Measurements from ENCODE around the gene AGMO.

The AGMO gene

DNA sequence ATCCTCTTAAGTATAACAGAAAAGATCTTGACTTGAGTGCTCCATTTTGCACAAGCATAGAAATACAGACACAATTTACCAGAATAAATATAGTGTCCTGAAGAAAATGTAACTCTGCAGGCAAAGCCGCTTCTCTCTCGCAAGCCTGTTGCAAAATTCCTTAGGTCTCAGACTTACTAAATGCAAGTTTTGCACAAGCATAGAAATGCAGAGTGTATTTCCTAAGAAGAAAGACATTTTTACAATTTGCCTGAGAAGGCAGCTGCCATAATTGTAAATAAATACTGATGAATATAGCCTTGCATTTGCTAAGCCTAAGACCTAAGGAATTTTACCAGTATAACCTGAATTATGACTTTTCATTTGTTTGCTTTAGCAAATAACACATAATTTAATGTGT lies 67.1 kb downstream of the AGMO start:
- no peak for DNase-seq

DNA sequence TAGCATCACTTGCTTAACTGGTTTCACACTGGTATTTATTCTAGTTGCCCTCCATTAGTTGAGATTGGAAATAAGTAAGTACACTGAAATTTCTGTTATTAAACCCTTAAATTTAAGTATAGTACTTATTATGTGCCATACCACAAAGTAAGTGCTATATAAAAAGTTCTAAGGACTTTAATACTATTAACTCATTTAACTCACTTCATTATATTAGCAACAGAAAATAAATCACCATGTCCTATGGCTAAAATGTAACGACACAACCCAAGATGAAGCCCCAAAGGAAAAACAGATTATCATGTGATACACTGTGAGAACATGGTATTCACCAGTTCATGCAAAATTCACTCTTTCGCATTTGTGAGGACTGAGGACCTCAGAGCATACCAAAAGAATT lies 70.5 kb downstream of the AGMO start:
- DNase-seq, result no peak

DNA sequence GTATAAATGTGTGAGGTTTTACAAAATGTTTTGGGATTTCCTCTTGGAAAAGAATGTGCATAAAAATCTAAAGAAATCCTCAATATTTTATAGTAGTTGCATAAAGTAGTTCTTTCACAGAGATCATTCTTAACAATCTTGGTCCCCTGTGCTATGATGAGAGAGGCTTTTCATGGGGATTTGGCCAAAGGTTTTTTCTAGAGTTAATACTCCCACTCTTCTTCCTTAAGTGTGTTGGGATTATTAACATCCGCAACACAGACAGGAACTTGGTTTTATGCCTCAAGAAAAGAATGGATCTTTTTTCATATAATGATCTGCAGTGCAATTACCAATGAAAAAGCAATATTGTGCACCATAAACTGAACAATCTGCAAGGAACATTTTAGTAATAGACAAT lies 71.5 kb downstream of the AGMO start:
- DNase-seq, result no peak

DNA sequence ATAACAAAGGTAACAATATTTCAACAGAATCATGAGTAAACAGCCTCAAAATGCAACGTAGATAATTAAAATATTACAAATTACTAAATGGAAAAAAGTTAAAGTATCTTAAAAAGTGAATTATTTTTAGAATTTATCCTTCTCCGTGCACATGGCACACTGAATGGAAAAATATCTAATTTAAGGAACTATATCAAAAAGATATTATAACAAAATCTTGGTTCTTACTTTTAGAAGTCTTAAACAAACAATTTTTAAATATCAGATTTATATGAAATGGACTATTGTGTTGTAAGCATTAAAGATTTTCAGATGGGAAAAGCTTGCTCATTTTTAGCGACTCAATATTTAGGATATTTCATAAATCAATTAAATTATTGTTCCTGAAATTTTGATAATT lies 72.0 kb downstream of the AGMO start:
- DNase-seq, result no peak

DNA sequence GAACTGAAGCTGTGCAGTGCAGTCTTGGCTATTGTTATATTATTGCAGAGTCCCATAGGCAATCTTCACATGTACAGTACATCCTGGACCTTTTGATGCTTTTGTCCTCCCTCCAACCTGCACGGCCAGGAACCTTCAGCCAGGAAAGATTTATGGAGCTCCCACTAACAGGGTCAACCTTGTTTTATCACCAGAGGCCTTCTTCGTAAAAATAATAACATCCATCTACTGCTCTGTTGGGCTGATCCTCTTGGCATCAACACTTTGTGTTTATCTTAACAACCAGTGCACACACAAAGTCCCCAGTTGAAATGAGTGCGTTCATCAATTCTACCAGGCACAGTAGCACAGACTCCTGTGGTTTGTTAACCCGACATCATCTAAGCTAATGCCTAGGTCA lies 72.4 kb downstream of the AGMO start:
- no peak for DNase-seq

DNA sequence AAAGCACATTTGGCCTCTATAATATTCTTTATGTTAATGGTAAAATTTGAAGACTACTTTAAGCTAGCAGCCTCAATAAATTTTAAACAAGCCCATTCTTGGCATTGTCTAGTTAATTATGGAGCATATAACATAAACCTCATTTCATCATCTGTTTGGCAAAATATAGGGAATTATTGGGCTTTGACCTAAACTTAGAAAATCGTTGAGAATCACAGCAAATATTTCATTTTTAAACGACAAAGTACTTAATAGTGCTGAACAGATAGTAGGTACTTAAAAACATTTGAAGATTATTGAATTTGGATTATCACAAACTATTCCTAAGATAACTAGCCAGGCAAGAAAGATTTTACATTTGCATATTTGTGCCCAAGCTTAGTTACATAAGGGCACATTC lies 73.4 kb downstream of the AGMO start:
- DNase-seq, result no peak

DNA sequence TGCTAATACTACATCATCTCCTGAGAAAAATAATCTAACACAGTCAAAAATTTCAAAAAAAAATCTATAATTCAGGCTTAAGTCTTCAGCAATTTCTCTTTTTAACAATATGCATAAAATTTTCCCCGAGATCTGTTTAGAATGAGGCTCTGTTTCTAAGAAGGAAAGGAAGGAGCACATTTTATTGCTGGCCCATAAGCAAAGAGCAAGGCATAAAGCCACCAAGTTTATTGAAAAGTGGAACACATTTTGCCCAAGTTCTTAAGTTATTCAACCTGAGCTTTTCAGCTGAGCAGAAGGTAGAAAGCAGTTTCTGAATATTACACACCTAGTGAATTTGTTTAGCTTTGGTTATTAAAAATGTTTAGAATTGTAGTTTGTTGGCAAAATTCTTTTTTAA lies 73.9 kb downstream of the AGMO start:
- no peak for DNase-seq

DNA sequence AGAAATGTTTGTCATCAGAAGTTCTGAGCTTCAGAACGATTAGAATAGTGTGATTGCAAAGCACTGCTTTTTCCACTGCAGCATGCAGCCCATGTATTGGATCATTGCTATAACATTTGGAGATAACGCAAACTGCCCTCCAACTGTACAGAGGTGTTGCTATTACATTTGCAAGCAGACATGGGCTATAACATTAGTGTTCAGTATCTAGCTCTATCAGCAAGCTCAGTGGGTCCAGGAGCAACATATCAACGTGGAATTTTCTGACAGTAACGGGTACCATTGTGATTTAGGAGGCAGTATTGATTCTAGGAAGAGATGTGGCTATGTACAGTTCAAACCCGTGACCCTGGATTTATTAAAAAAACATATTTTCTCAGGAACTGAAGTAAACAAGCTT lies 75.8 kb downstream of the AGMO start:
- no peak for DNase-seq

DNA sequence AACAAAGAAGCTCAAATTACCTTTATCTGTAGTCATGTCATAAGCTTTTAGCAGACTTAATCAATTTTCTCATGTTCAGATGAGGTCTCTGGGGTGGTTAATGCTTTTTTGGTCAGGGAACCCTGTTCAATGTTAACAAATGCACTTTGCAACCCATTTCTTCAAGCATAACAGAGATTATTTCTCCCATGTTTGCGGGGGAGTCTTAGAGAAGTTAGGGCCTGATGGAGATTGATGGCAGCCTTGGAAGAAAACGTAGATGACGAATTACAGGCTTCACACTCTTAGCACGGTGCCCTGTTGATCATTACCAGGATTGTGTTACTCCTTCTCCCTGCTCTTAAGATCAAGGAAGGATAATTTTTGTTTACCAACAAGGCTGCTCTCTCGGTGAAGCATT lies 76.4 kb downstream of the AGMO start:
- DNase-seq, result no peak

DNA sequence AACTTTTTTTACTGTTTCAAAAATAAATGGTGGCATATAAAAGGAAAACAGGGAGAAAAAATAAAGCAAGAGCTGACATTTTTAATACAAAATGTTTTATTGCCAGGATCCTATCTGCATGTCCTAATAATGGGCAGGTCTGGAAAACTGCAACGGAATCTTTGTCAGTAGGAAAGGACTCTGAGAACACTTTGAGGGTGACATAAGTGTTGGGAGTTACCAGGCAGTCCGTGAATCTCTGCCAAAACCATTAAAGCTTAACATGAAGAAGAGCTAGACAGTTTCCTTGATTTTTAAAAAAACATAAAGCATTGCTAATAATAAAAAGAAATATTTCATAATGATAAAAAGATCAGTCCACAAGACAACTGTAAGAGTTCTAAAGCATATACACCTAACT lies 80.7 kb downstream of the AGMO start:
- no peak for DNase-seq

DNA sequence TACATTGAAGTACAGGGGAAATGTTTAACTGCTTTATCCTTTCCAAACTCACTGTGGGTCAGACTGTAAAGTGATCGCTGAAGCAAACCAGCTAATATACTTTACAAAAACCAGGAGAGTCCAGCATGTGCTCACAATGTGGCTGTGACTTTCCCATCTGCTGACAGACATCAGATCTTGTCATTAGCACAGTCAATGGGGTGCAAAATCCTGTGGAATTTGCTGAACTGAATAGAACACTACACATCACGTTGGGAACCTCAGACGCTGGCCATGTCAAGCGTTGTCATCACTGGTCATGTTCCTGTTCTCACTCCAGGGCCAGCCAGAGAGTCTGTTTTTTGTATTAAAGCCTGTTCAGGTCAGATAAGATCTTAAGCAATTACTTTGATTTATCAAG lies 83.4 kb downstream of the AGMO start:
- no peak for DNase-seq

DNA sequence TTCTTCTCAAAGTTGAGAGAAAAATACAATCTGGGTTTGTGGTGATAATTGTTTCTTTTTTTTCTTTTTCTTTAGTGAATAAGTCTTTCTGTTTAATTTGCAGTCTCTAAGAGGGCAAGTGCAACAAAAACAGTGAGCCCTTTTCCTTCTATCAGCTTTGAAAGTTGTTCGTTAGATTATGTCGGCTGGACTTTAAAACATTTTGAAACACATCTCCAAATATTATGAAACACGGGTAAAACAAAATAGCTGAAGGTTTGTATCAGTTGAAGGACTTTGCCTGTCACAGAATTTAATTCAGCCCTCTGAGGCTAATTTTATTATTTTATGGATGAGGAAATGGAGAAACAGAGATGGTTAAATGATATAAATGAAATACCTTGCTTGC lies 85.3 kb downstream of the AGMO start:
- DNase-seq, result no peak

DNA sequence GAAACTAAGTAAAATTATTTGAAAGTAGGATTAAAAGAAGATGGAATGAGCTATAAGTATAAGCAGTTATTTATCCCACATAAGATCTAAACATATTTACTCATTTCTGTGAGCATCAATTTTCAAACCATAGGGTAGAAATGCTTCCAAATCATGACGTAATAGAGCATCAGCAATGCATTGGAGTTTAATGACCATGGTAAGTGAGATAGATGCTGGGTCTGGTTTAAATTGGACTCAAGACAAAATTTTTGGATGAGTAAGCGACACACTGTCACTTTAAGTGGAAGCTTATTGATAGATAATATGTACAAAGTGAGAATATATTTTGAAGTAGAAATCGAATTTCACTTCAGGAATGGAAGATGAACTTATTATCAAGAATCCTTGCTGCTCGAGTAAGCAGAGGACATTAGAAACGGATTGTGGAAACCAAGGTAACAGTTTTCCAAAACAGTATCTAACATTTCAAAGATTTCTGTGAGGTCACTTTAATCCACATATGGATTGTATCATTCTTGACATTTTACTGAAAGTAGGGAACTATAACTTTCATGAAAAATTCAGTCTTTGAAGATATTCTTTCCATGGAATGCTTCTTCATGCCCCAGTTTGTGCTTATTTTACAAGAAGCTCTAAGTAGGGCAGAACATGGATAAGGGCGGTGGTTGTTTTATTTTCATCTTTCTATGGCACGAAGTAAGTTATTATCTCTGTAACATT lies 85.8 kb downstream of the AGMO start:
- DNase-seq, result no peak

DNA sequence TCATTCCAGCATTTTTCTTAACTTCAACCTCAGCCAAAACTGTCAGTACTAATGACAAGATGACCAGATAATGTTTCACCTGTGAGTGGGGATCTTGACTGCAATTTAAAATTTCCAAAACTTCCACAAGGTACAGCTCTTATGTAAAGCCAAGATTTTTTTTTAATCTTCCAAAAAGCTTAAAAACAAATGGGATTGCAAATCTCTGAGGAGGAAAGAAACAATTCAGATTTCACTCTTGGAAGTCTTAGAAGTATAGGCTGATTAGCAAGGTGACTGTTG lies 90.2 kb downstream of the AGMO start:
- no peak for DNase-seq

DNA sequence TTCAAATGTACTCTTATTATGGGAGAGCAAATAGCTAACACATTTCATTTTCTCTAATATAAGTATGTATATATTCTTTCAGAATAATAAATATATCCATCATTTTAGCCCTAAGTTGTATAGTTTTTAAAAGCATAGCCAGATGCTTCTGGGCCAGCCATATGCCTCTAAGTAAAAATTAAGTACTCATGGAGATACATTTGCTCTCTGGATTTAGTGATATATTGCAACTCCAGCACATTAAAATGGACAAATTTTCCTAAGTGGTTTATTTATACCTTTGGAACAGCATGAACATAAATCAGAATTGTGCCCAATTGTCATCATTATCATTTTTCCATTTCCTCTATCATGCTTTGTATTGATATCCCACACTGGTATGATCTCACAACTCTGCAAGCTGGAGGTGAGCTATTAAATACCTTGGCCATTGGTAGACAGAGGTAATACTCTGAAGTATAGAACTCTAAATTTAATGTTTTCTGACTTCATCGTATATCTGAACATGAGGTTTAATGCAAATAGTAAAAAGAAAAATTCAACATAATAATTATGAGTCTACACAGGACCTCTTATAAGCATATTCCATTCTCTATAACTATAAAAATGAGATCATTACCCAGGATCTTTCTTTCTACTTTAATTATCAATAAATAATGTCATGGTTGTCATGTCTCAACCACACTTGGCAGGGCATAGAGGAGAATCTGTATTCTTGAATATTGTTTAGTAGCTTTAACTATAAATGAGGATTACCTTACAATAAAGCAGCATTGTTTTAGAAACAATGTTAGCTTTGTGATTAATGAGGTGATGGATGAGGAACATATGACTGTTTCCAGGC lies 90.8 kb downstream of the AGMO start:
- DNase-seq, result no peak

DNA sequence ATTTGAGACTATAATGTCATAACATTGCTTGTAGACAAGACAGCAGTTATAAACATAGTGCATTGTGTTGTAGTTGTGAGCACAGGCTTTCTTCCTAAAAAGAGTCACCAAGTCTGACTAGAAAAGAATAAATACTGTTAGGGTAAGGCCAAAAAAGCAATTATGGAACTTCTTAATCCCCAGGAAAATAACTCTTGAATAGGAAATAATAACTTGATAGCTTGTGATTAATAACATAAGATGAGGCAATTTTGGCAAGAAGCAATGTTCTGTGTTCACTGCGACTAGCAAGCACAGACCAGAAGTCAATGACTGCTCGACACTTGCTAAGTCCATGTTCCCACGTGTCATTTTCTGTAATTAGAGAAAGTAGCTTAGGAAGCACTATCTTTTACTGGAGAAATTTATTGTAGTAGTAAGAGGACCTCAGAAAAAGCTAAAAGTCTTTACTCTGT lies 97.1 kb downstream of the AGMO start:
- DNase-seq, result no peak

DNA sequence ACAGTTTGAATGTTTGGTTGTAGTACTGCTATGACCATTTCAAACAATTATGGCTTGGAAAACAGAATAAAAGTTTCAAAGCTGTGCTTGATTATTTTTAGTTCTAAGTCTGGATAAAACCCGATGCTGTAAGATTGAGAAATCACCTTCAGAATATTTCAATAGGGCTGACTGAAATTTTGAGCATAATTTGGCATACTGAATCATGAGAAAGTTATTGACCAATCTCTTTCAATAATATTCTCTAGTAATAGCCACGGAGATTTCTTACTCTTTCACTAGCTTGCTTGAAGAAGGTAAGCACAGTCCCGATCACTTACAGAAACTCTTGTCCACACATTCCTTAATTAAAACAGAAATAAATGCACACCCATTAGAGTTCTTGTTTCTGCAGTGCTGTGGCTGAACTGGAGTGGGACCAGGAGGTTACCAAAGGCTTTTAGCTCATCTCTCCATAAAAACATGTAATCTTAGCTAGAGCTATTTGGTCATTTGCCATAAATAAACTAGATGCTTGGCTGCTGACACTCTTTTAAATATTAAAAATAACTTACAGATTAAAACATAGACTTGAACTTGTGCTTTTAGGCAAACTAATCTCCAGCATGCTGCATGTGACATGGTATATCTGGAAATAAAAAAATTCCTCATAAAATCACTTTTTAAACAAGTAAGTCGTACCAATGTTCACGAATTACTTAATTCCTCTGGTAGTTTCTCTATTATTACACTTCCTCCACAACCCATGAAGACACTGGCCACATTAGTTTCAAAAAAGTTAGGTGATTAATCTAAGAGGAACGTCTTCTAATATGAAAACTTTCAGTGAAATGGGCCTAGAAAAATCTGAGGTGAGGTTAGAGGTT lies 97.8 kb downstream of the AGMO start:
- DNase-seq, result no peak

DNA sequence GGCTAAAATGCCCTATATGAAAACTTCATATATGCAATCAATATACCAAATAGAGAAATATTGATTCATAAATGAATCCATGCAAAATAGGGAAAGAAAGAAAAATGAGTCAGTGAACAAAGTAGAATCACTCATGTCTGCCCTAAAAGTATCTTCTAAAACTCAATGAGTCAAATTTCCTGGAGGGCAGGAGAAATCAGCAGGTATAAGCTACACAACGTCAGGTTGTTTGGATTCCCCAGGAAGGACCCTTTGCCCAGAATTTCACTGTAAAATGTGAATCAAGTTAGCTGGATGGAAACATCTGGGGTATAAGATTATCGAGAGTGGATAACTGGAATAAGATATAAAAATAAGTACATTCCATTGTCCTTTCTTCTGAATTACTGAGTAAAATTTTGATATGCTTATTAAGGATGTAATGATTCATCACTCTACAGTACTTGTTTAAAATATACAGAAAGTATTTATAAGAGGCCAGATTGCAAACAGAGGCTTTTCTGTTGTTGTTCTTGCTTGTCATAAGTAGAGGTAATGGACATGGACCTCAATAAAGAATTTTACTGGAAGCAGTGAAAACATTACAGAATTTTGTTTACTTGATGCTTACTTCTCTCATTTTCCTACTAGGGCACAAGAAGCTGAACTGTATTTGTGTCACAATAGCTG lies 99.0 kb downstream of the AGMO start:
- DNase-seq, result no peak

DNA sequence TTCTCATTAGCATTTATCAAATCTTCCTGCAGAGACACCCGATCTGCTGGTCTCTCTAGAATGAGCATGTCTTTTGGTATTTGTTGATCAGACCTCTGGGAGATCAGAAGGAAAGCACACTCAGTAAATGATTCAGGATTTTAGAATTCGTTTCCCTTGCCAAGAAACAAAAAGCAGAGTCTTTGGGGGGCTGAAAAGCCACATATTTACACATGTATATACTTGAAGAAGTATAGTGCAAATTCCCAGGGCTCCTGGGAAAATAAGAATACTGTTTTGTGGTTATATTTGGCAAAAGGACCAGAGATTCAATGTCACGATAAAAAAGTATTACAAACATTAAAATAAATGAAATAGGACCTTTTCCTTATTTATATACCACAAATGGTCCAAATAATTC lies 100.2 kb downstream of the AGMO start:
- DNase-seq, result no peak

DNA sequence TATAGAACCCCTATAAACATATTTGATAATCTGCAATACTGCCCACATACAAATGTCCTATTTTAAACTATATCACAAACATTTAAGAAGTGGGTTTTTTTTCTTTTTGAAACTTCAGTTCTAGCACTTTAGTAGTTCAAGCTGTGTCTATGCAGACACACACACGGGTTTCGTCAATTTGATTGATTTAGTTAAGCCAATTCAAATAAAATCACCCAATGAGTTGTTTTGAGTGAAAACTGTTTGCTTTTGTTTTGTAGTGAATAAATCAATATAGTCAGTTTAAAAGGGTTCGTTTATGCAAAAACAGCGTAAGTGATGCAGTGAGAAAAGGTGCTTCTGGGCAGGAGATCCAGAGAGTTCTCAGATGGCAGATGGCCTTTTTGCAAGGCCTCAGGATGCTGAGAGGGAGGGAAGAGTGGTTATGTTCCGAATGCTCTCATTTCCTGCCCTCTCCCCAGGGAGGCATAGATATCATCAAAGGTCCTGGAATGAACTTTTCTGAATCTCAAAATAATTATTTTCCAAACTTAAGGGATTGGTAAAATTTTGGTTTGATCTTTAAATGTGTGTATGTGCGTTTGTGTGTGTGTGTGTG lies 102.7 kb downstream of the AGMO start:
- DNase-seq, result no peak

DNA sequence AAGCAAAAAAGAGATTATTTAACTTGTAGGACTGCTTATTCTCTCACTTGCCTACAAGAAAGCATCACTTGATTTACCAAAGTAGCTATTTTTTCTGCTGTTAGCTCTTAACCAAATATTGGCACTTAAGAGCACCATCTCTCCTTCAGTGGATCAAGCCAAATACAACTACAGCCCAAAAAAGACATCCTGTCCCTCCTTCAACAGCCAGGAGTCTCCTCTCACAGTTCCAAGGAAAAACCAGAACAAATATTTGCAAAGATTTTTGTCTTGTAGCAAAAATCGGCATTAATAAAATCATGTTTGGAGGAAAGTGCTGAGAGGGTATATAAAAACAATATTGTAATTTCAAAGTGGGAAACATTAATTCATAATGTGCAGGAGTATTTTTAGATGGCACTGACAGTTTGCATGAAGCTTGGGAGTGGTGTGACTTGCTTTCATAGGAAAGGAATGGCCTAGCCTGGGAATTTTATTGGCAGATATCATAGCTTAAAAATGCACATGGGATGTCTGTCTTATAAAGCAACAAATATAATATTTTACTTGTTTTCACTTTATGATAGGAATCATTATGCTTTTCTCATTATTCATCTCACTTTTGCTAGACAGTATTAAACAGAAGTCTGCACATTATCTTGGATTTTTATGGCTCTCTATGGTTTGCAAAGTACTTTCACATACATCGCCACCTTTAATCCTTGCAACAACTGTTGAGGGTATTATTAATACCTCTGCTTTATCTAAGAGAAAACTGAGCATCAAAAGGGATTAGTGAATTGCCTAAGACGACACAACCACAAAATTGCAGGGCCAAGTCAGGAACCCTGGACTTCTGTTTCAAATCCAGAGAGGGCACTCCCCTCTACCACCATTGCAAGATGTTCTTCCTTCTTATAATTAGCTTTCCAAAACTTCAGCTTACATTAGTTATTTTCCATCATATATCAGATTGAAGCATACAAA lies 103.5 kb downstream of the AGMO start:
- DNase-seq, result no peak

DNA sequence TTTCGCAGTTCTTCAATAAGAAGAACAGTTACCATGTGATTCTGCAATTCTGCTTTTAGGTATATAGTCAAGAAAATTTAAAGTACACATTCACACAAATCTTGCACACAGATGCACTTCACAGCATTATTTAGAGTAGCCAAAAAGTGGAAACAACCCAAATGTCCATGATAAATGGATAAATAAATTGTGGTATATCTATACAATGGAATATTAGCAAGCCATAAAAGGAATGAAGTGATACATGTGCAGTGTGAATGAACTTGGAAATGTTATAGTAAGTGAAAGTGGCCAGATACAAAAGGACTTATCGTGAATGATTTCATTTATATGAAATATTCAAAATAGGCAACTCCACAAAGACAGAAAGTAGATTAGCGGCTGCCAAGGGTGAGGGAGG lies 109.1 kb downstream of the AGMO start:
- DNase-seq, result no peak

All from hematopoietic multipotent progenitor cell treated with erythropoietin and hydrocortisone succinate and interleukin-3 and kit ligand, for 8 days (in vitro differentiated cells).